Neural cell (in vitro differentiated cells): Measurements from ENCODE around the gene SCP2. TPM values are rescaled to one million over a fixed set of nuclear protein-coding genes. Genes with fewer than 3 reads are reported as not detected.

ENCODE experiments used
- H2AFZ ChIP-seq: fragments of 200-600, 300-800 bp; sonication (generic), shearing (Covaris generic); 2 replicates; pipeline ENCODE4 v1.6.0; 2014; ENCODE audit warnings: low read depth, mild to moderate bottlenecking, antibody characterized with exemption, low read length, moderate library complexity
- H3F3A ChIP-seq: fragments of 200-600 bp; shearing (Covaris generic); 2 replicates; pipeline ENCODE4 v1.6.1; 2016; ENCODE audit warnings: mild to moderate bottlenecking, moderate library complexity, mixed read lengths, antibody characterized with exemption, low read length; ENCODE audit not compliant: insufficient read depth, poor library complexity, severe bottlenecking
- H3K27ac ChIP-seq: fragments of 200-600, 300-800 bp; sonication (generic), shearing (Covaris generic); 2 replicates; pipeline ENCODE4 v1.5.1; 2014; ENCODE audit warnings: mild to moderate bottlenecking, low read length, moderate library complexity
- H3K27me3 ChIP-seq: fragments of 300-800, 200-600 bp; sonication (generic), shearing (Covaris generic); 2 replicates; pipeline ENCODE4 v1.6.0; 2014; ENCODE audit warnings: mild to moderate bottlenecking, low read depth, low read length, moderate library complexity; ENCODE audit not compliant: insufficient read depth
- H3K36me3 ChIP-seq: fragments of 300-800, 200-600 bp; sonication (generic), shearing (Covaris generic); 2 replicates; pipeline ENCODE4 v1.5.1; 2014; ENCODE audit warnings: mild to moderate bottlenecking, antibody characterized with exemption, low read length, moderate library complexity; ENCODE audit not compliant: insufficient read depth
- H3K4me2 ChIP-seq: fragments of 300-800, 200-600 bp; sonication (generic), shearing (Covaris generic); 2 replicates; pipeline ENCODE4 v1.6.0; 2014; ENCODE audit warnings: mild to moderate bottlenecking, low read length
- H3K4me3 ChIP-seq: fragments of 300-800, 200-600 bp; sonication (generic), shearing (Covaris generic); 2 replicates; pipeline ENCODE4 v1.5.1; 2014; ENCODE audit warnings: mild to moderate bottlenecking, low read length, moderate library complexity
- H3K79me2 ChIP-seq: fragments of 200-600 bp; shearing (Covaris generic); replicated peaks from 2 replicates; pipeline ENCODE4 v1.6.0; 2014; ENCODE audit warnings: mild to moderate bottlenecking, low read length, moderate library complexity; ENCODE audit not compliant: insufficient read depth
- H3K9ac ChIP-seq: fragments of 300-800, 200-600 bp; sonication (generic), shearing (Covaris generic); 2 replicates; pipeline ENCODE4 v1.6.1; 2016; ENCODE audit warnings: mild to moderate bottlenecking, low read length, mixed read lengths
- H3K9me2 ChIP-seq: fragments of 200-600 bp; shearing (Covaris generic); 2 replicates; pipeline ENCODE4 v1.6.1; 2016; ENCODE audit warnings: mild to moderate bottlenecking, low read length, mixed read lengths; ENCODE audit not compliant: insufficient read depth
- H3K9me3 ChIP-seq: fragments of 200-600, 300-800 bp; sonication (generic), shearing (Covaris generic); 2 replicates; pipeline ENCODE4 v1.6.1; 2016; ENCODE audit warnings: mild to moderate bottlenecking, mixed run types, low read length, moderate library complexity, mixed read lengths
- H4K20me1 ChIP-seq: fragments of 200-600 bp; shearing (Covaris generic); 2 replicates; pipeline ENCODE4 v1.6.1; 2016; ENCODE audit warnings: mild to moderate bottlenecking, mixed run types; ENCODE audit not compliant: insufficient read depth
- EP300 ChIP-seq: fragments of 450-650 bp; conservative IDR thresholded peaks from 2 replicates; pipeline ENCODE4 v1.6.1; 2014; ENCODE audit warnings: antibody characterized with exemption, mild to moderate bottlenecking, moderate library complexity; ENCODE audit not compliant: poor library complexity, severe bottlenecking
- EZH2 ChIP-seq: fragments of 200-600, 300-800 bp; shearing (Covaris generic), sonication (generic); IDR thresholded peaks from 2 replicates; pipeline ENCODE4 v1.6.1; 2014; ENCODE audit warnings: antibody characterized with exemption, low read length, borderline replicate concordance, mild to moderate bottlenecking; ENCODE audit not compliant: insufficient read depth, poor library complexity, severe bottlenecking
- MXI1 ChIP-seq: fragments of 450-650 bp; conservative IDR thresholded peaks from 2 replicates; pipeline ENCODE4 v1.6.1; 2014; ENCODE audit warnings: antibody characterized with exemption, mild to moderate bottlenecking; ENCODE audit not compliant: poor library complexity, severe bottlenecking
- POLR2AphosphoS5 ChIP-seq: IDR thresholded peaks from 2 replicates; pipeline ENCODE4 v1.6.1; 2012
- RAD21 ChIP-seq: fragments of 450-650 bp; conservative IDR thresholded peaks from 2 replicates; pipeline ENCODE4 v1.6.1; 2014; ENCODE audit warnings: antibody characterized with exemption, mild to moderate bottlenecking, moderate library complexity
- SMC3 ChIP-seq: fragments of 450-650 bp; conservative IDR thresholded peaks from 2 replicates; pipeline ENCODE4 v1.6.1; 2014; ENCODE audit warnings: antibody characterized with exemption, mild to moderate bottlenecking, moderate library complexity; ENCODE audit not compliant: poor library complexity
- TAF1 ChIP-seq: IDR thresholded peaks from 2 replicates; pipeline ENCODE4 v1.6.1; 2012; ENCODE audit warnings: low read depth
- polyA plus RNA-seq: library from polyadenylated mRNA; depleted of rRNA; stranded (reverse); fragments of >200 nt; gene quantifications from 2 replicates; pipeline ENCODE4 v1.2.3, GENCODE V29; 2014
- TF ChIP-seq, protein P1 (sequence below): fragments of 450-650 bp; IDR thresholded peaks from 2 replicates; pipeline ENCODE4 v1.5.1; 2014; ENCODE audit warnings: antibody characterized with exemption, mild to moderate bottlenecking, moderate library complexity; ENCODE audit not compliant: poor library complexity, severe bottlenecking
- TF ChIP-seq, protein P2 (sequence below): IDR thresholded peaks from 2 replicates; pipeline ENCODE4 v1.6.1; 2012; ENCODE audit warnings: borderline replicate concordance

The SCP2 gene
- polyA plus RNA-seq, 1 donor from 2014 or later, result 182 TPM

DNA sequence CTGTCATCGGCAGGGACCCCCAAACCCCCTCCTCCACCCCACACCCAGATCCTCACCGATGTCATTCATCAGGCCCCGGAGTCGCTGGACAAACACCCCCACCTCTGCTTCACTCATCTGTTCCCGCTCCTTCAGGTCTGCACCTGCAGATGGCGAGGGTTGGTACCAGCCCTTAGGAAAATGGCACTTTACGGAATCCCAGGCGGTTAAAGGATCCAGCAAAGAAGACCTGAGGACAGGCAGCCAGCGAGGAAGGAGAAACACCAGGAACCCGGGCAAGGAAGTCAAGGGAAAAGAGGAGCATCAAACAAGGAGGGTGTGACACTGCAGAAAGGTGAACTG lies 19.3 kb upstream of the SCP2 start:
- H3K9me2 ChIP-seq, result no peaks in the 10 kb centered on the region
- H3K27ac ChIP-seq, result no peak overlapping the region
- H3K4me2 ChIP-seq, result no peak overlapping the region
- no peak overlapping the region for H3K4me3 ChIP-seq
- no peaks in the 10 kb centered on the region for H3K36me3 ChIP-seq
- H4K20me1 ChIP-seq, result no peaks in the 10 kb centered on the region
- H3K9me3 ChIP-seq, result no peaks in the 10 kb centered on the region
- H2AFZ ChIP-seq, result no peak overlapping the region
- H3K9ac ChIP-seq, result no peak overlapping the region
- TF ChIP-seq SMC3 (no peak), MXI1 (no peak), RAD21 (no peak), EZH2 (no peak), TAF1 (no peak), POLR2AphosphoS5 (no peak), EP300 (no peak)
- TF ChIP-seq, protein P1, sequence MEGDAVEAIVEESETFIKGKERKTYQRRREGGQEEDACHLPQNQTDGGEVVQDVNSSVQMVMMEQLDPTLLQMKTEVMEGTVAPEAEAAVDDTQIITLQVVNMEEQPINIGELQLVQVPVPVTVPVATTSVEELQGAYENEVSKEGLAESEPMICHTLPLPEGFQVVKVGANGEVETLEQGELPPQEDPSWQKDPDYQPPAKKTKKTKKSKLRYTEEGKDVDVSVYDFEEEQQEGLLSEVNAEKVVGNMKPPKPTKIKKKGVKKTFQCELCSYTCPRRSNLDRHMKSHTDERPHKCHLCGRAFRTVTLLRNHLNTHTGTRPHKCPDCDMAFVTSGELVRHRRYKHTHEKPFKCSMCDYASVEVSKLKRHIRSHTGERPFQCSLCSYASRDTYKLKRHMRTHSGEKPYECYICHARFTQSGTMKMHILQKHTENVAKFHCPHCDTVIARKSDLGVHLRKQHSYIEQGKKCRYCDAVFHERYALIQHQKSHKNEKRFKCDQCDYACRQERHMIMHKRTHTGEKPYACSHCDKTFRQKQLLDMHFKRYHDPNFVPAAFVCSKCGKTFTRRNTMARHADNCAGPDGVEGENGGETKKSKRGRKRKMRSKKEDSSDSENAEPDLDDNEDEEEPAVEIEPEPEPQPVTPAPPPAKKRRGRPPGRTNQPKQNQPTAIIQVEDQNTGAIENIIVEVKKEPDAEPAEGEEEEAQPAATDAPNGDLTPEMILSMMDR, result no peak
- TF ChIP-seq, protein P2, sequence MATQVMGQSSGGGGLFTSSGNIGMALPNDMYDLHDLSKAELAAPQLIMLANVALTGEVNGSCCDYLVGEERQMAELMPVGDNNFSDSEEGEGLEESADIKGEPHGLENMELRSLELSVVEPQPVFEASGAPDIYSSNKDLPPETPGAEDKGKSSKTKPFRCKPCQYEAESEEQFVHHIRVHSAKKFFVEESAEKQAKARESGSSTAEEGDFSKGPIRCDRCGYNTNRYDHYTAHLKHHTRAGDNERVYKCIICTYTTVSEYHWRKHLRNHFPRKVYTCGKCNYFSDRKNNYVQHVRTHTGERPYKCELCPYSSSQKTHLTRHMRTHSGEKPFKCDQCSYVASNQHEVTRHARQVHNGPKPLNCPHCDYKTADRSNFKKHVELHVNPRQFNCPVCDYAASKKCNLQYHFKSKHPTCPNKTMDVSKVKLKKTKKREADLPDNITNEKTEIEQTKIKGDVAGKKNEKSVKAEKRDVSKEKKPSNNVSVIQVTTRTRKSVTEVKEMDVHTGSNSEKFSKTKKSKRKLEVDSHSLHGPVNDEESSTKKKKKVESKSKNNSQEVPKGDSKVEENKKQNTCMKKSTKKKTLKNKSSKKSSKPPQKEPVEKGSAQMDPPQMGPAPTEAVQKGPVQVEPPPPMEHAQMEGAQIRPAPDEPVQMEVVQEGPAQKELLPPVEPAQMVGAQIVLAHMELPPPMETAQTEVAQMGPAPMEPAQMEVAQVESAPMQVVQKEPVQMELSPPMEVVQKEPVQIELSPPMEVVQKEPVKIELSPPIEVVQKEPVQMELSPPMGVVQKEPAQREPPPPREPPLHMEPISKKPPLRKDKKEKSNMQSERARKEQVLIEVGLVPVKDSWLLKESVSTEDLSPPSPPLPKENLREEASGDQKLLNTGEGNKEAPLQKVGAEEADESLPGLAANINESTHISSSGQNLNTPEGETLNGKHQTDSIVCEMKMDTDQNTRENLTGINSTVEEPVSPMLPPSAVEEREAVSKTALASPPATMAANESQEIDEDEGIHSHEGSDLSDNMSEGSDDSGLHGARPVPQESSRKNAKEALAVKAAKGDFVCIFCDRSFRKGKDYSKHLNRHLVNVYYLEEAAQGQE, result no peak
- H3F3A ChIP-seq, result no peaks in the 10 kb centered on the region
- no peaks in the 10 kb centered on the region for H3K79me2 ChIP-seq
- no peaks in the 10 kb centered on the region for H3K27me3 ChIP-seq

DNA sequence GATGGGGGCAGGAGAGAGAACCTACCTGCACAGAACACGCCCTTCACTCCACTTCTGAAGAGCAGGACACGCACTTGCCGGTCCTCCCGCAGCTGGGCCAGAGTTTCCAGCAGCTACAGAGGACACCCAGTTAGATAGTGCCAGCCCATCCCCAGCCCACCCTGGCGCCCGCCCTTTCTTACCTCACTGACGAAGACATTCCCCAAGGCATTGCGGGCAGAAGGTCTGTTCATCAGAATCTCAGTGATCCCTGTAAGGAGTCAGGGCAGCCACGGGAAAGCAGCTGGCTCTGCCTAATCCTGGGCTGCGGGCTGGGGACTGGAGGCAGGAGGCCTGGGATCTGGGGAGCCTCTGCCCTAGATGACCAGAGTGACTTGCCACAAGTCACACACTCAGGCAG lies 15.5 kb upstream of the SCP2 start:
- no peak overlapping the region for H3K27ac ChIP-seq
- no peaks in the 10 kb centered on the region for H3K27me3 ChIP-seq
- no peaks in the 10 kb centered on the region for H3F3A ChIP-seq
- H3K9me3 ChIP-seq, result no peaks in the 10 kb centered on the region
- no peaks in the 10 kb centered on the region for H3K9me2 ChIP-seq
- no peak overlapping the region for H3K9ac ChIP-seq
- no peak overlapping the region for H3K4me2 ChIP-seq
- no peaks in the 10 kb centered on the region for H3K36me3 ChIP-seq
- no peak overlapping the region for H2AFZ ChIP-seq
- no peaks in the 10 kb centered on the region for H3K79me2 ChIP-seq
- no peaks in the 10 kb centered on the region for H4K20me1 ChIP-seq
- no peak for TF ChIP-seq SMC3
- no peak for TF ChIP-seq TAF1
- TF ChIP-seq, protein P2, result no peak
- no peak for TF ChIP-seq POLR2AphosphoS5
- no peak for TF ChIP-seq EP300
- TF ChIP-seq EZH2, result no peak
- TF ChIP-seq, protein P1, result no peak
- no peak for TF ChIP-seq MXI1
- TF ChIP-seq RAD21, result no peak
- no peak overlapping the region for H3K4me3 ChIP-seq
